OCI-LY7 (cell line): Measurements from ENCODE around the gene MAPT.

Experiments used
- CTCF ChIP-seq: fragments of 200-600 bp; sonication (generic); conservative IDR thresholded peaks from 2 replicates; pipeline ENCODE4 v1.5.1; 2014; ENCODE audit warnings: mild to moderate bottlenecking, antibody characterized with exemption, low read length, moderate library complexity, mixed read lengths
- EZH2phosphoT487 ChIP-seq: fragments of 200-600 bp; sonication (generic); IDR thresholded peaks from 2 replicates; pipeline ENCODE4 v1.6.1; 2018; ENCODE audit warnings: low read depth, borderline replicate concordance, mild to moderate bottlenecking, mixed run types, antibody characterized with exemption, low read length, moderate library complexity, mixed read lengths

GRCh38 chr17:45994987-45995386, 100.6 kb downstream of the MAPT start:
- TF ChIP-seq CTCF, result no peak
- TF ChIP-seq EZH2phosphoT487, result no peak
